ENCODE results near the gene IRX5. TPM values are rescaled to one million over a fixed set of nuclear protein-coding genes. Genes with fewer than 3 reads are reported as not detected.
A peak's percentile ranks its signal among the peaks of the same experiment; 100 is the strongest.

Gene IRX5
- total RNA-seq, 1 donor from 2014 or later: 2.6 TPM

- peaks cover 34% of the 10 kb centered on the region for H3K4me1 Mint-ChIP-seq (ENCODE audit: unreplicated experiment)
- no peaks in the 10 kb centered on the region for H3K9me3 Mint-ChIP-seq (ENCODE audit: unreplicated experiment)
- peak overlapping the region; percentile 82 for H3K4me3 Mint-ChIP-seq (ENCODE audit: unreplicated experiment)
- H3K27ac Mint-ChIP-seq (ENCODE audit: unreplicated experiment): no peak overlapping the region
- peaks cover 33% of the 10 kb centered on the region for H3K27me3 Mint-ChIP-seq (ENCODE audit: unreplicated experiment)
- peak; percentile 41 for DNase-seq (ENCODE audit: low spot score)
- TF ChIP-seq CTCF (IDR thresholded peaks at IDR 0.05; ENCODE audit: unreplicated experiment): no peak
- H3K36me3 Mint-ChIP-seq (ENCODE audit: low read depth, unreplicated experiment): no peaks in the 10 kb centered on the region
Observed at GRCh38 chr16:54932737-54933254, 2.1 kb downstream of the IRX5 start.

- Mint-ChIP-seq H3K9me3 (ENCODE audit: unreplicated experiment) (no peaks in the 10 kb centered on the region), H3K27ac (ENCODE audit: unreplicated experiment) (no peak overlapping the region), H3K4me1 (ENCODE audit: unreplicated experiment) (peaks cover 31% of the 10 kb centered on the region), H3K4me3 (ENCODE audit: unreplicated experiment) (peak overlapping the region; percentile 33), H3K27me3 (ENCODE audit: unreplicated experiment) (peaks cover 34% of the 10 kb centered on the region), H3K36me3 (ENCODE audit: low read depth, unreplicated experiment) (no peaks in the 10 kb centered on the region)
- DNase-seq (ENCODE audit: low spot score): peak; percentile 23
- TF ChIP-seq CTCF (IDR thresholded peaks at IDR 0.05; ENCODE audit: unreplicated experiment): no peak
Observed at GRCh38 chr16:54933281-54934011, 2.8 kb downstream of the IRX5 start.

- peaks cover 37% of the 10 kb centered on the region for H3K27me3 Mint-ChIP-seq (ENCODE audit: unreplicated experiment)
- no peaks in the 10 kb centered on the region for H3K36me3 Mint-ChIP-seq (ENCODE audit: low read depth, unreplicated experiment)
- H3K9me3 Mint-ChIP-seq (ENCODE audit: unreplicated experiment): no peaks in the 10 kb centered on the region
- peak; percentile 59 for DNase-seq (ENCODE audit: low spot score)
- H3K27ac Mint-ChIP-seq (ENCODE audit: unreplicated experiment): no peak overlapping the region
- TF ChIP-seq CTCF (IDR thresholded peaks at IDR 0.05; ENCODE audit: unreplicated experiment): no peak
- H3K4me1 Mint-ChIP-seq (ENCODE audit: unreplicated experiment): peaks cover 39% of the 10 kb centered on the region
- H3K4me3 Mint-ChIP-seq (ENCODE audit: unreplicated experiment): peak overlapping the region; percentile 54
Observed at GRCh38 chr16:54934481-54935265, 4.0 kb downstream of the IRX5 start.

- H3K27me3 Mint-ChIP-seq (ENCODE audit: unreplicated experiment): peaks cover 39% of the 10 kb centered on the region
- DNase-seq (ENCODE audit: low spot score): no peak
- peaks cover 37% of the 10 kb centered on the region for H3K4me1 Mint-ChIP-seq (ENCODE audit: unreplicated experiment)
- no peaks in the 10 kb centered on the region for H3K9me3 Mint-ChIP-seq (ENCODE audit: unreplicated experiment)
- TF ChIP-seq CTCF (IDR thresholded peaks at IDR 0.05; ENCODE audit: unreplicated experiment): no peak
- H3K4me3 Mint-ChIP-seq (ENCODE audit: unreplicated experiment): no peak overlapping the region
- H3K36me3 Mint-ChIP-seq (ENCODE audit: low read depth, unreplicated experiment): no peaks in the 10 kb centered on the region
- H3K27ac Mint-ChIP-seq (ENCODE audit: unreplicated experiment): no peak overlapping the region
Observed at GRCh38 chr16:54935266-54935968, 4.8 kb downstream of the IRX5 start.

All from endothelial cell (in vitro differentiated cells).